Stimulated activated CD8-positive, alpha-beta memory T cell treated with anti-CD3 and anti-CD28 coated beads, Interleukin-15, amount 100 ng/mL, for 1 hour (primary cell): ENCODE measurements around the gene CAD.
A peak's percentile ranks its signal among the peaks of the same experiment; 100 is the strongest.
"Not testable (repeated sequence)": the region's sequence is repeated elsewhere in the genome, so short reads cannot be mapped to it uniquely, and the experiment has no call there.

Source experiments
- DNase-seq: peaks from one replicate; pipeline ENCODE4 v3.0.0-alpha.2; 2020; ENCODE audit warnings: low read depth

The CAD gene

DNA sequence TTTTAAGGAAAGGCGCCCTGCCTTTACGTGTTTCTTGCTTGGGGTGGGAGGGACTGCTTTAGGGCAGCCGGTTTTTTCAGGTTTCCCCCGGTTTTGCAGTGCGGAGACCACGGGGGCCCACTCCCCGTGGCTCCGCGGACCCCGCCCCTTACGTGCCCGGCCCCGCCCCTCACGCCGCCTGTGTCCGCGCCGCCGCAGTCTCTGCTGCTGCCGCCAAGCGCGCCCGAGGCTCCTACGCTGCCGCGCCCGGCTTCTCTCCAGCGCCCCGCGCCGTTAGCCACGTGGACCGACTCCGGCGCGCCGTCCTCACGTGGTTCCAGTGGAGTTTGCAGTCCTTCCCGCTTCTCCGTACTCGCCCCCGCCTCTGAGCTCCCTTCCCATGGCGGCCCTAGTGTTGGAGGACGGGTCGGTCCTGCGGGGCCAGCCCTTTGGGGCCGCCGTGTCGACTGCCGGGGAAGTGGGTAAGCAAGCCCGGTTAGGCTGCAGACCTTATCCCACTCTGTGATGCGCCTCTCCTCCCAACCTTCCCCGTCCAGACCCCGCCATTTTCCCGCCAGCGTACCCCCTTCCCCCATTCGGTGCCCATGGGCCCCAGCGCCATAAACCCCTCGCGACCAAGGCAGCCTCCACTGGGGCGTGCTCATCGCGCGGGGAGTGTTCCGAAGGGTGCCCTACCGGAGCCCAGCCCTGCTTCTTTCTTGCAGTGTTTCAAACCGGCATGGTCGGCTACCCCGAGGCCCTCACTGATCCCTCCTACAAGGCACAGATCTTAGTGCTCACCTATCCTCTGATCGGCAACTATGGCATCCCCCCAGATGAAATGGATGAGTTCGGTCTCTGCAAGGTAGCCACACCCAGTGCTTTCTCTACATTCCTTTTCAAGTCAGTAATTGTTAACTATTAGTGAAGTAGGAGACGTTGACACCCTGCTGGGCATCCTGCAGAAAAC lies at the start of gene CAD:
Gene CAD, plus strand, starts transcription at position 197 of the 949 bp plus-strand sequence. Its CDS starts 183 bp downstream, at position 380.
- DNase-seq = peak; percentile 63

DNA sequence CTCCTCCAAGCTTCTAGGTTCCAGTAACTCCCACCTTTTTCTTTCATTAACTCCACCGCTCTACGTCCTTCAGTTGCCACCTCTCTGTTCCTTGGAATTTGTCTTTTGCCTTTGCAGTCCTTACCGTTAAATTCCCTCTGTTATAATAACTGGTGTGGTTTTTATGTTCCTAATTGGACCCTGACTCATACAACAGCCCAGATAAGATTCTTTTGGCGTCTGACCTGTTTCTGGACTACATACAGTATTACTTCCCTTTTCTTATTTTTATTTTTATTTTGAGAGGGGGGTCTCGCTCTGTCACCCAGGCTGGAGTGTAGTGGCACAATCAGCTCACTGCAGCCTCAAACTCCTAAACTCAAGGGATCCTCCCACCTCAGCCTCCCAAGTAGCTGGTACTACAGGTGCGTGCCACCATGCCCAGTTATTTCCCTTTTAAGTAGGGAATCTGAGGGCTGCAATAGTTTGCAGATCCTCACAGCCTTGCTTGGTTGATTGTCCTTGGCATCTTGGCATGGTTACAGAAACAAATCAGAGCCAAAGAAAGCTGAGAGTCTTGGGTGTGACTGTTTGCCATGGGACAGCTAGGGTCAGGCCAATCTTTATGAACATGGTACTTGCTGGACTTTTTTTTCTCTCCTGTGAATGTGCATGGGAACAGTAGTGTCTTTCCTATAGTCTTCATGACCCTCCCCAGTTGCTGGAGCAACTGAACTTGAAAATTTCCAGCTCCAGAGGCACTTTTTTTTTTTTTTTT lies 46.4 kb upstream of the CAD start:
- no peak for DNase-seq

DNA sequence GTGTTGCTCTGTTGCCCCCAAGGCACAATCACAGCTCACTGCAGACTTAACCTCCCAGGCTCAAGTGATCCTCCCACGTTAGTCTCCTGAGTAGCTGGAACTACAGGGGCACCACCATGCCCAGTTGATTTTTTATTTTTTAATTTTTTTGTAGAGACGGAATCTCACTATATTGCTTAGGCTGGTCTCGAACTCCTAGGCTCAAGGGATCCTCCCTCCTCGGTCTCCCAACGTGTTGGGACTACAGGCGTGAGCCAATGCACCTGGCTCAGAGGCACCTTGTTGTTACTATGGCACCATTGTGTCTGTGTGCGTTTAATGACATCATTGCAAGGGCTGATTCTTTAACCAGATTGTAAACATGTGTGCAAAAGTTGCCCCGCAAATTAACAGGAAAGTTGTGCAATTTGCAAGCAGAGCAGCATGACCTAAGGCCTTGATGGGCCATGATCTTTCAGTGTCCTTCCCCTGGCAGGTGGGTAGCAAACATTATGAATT lies 45.8 kb upstream of the CAD start:
- DNase-seq = no peak

DNA sequence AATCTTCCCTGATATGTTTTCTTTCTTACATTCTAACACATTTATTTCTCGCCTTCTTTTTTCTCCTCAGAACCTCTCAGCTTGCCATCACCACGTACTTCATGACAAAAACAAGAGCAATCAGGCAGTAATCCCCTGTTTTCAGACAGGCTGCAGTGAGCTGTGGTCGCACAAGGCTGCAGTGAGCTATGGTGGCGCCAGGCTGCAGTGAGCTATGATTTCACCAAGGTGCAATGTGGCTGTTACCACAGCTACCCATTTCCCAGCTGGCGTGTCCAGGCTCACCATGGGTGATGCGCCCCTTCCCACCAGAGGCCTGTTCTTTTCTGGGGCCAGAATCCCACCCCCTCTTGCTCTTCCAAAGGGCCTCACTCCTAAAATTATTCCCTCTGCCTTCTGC lies 42.5 kb upstream of the CAD start:
- no peak for DNase-seq

DNA sequence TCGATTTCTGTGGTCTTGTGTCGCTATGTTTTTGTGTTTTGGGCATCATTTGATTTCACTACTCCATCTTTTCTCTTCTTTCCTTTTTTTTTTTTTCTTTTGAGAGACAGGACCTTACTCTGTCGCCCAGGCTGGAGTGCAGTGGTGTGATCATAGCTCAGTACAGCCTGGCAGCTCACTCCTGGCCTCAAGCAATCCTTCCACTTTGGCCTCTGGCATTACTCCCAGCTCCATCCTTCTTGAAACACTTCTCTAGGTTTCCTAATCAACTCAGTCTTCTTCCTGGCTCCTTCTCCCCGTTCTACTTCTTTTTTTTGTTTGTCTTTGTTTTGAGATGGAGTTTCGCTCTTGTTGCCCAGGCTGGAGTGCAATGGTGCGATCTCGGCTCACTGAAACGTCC lies 41.8 kb upstream of the CAD start:
- DNase-seq = no peak

DNA sequence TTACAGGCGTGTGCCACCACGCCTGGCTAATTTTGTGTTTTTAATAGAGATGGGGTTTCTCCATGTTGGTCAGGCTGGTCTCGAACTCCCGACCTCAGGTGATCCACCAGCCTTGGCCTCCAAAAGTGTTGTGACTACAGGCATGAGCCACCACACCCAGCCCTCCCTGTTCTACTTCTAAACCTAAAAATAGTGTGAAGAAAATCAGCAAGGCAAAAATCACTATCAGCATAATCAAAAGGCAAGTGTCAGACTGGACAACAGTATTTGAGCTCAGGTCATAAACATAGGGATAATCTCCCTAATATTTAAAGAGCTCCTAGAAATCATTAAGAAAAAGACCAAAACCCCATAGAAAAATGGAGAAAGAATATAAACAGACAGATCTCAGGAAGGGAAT lies 41.4 kb upstream of the CAD start:
- DNase-seq = not testable (repeated sequence)

DNA sequence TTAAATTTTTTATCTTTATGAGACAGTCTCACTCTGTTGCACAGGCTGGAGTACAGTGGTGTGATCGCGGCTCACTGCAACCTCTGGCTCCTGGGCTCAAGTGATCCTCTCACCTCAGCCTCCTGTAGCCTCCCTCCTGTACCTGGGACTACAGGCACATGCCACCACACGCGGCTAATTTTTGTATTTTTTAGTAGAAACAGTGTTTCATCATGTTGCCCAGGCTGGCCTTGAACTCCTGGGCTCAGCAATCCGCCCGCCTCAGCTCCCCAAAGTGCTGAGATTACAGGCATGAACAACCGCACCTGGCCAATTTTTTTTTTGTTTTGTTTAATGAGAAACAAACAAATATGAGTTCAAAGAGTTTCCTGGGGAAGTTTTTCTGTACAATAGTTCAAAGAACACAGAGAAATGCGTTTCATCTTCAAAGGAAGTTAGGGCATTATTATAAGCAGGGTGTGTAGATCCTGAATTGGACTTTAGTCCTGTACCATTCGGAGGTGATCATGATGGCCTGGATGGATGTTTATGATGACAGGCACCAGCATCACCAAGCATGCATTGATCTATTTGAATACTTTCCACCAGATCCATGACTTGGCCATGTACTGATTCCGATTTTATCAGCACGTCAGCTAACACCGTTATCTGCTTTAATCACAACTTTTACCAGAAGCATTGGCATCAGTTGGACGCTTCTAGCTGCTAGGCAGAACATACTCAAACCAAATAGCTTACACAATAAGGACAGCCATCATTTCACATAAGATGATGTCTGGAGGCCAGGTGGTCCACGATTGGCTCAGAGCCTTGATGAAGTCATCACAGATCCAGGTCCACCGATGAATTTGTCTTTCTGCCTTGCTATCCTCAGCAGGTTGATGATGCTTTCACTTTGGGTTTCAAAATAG lies 39.5 kb upstream of the CAD start:
- DNase-seq = no peak

DNA sequence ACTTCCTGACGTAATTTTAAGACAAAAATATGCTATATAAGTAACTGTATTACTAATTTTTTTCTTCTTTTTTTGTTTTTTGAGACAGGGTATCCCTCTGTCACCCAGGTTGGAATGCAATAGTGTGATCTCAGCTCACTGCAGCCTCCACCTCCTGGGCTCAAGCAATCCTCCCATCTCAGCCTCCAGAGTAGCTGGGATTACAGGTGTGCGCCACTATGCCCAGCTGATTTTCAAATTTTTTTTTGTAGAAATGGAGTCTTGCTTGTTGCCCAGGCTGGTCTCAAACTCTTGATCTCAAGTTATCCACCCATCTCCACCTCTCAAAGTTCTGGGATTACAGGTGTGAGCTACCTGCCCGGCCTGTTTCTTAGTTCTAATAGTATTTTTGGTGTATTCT lies 38.7 kb upstream of the CAD start:
- DNase-seq = no peak

DNA sequence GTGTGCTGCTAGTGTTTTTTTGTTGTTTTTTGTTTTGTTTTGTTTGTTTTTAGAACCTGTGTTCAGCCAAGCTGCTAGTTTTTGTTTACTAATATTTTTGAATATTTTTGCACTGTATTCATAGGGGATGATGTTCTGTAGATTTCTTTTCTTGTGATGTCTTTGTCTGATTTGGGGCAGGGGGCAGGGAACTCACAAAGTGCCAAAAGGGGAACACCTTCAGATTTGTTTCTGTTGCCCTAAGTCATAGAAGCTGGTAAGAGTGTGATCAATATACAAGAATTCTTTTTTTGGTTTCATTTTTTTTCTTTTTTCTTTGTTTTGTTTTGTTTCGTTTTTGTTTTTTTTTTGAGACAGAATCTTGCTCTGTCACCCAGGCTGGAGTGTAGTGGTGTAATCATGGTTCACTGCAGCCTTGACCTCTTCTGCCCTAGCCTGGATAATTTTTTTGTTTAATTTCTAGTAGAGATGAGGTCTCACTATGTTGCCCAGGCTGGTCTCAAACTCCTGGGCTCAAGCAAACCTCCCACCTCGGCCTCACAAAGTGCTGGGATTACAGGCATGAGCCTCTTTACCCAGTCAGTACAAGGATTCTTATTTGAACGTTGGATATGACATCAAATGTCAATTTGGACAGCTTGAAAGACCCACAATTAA lies 37.7 kb upstream of the CAD start:
- no peak for DNase-seq

DNA sequence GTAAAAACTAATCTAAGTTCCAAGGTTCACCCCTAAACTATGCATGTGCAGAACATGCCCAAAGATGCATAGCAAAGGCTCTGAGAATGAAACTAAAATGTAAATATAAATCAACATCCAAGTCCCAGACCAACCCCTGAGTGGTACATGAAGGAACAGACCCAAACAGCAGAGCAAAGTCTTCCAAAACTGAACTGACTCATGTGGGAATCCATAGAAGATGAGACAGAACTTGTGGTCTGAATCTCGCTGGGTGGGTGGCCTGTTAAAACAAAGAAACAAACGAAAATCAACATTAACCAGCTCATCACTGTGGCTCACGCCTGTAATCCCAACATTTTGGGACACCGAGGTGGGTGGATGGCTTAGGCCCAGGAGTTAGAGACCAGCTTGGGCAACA lies 34.8 kb upstream of the CAD start:
- no peak for DNase-seq

DNA sequence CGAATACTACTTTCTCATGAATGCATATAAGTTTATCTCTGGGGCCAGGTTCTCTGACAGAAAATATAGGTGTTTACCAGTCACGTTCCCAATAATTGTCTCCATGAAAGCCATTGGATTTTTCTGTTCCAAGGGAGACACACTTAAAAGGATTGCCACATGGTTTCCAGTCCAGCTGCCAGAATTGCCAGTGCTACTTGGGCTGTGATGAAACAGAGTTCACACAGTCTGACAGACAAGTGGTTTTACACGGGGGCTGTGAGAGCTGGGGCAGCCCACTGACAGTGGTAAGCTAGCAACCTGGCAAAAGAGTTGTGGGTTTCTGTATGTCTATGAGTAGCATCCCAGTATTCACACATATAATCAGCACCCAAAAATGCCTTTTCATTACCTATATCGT lies 33.1 kb upstream of the CAD start:
- DNase-seq = no peak

DNA sequence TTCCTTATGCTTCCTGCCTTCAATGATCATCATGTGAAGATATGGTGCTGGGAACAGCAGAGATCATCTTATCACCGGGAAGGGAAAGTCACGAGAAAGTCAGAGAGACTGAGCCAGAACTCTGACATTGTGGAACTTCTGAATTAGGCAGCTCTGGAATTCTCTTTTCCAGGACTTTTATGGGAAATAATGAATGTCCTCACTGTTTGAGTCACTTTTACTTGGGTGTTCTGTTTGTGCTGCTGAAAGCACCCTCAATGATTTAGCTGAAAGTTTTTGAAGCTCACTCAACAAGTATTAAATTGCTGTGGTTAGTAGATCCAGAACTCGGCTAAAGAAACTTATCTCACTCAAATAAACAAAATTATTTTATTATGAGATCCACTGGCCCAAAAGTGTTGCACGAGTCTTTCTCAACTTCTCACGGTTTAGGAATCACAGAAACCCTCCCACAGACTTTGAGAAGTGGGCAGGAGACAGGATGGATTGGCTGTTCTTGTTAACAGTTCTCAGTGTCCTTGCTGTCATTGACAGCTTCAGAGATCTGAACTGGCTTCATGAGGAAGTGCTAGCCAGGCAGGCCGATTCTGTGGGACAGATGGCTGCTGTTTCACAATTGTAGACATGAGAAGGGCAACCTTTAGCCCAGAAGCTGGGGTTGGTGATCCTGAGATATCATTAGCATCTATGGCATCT lies 31.7 kb upstream of the CAD start:
- DNase-seq = no peak

DNA sequence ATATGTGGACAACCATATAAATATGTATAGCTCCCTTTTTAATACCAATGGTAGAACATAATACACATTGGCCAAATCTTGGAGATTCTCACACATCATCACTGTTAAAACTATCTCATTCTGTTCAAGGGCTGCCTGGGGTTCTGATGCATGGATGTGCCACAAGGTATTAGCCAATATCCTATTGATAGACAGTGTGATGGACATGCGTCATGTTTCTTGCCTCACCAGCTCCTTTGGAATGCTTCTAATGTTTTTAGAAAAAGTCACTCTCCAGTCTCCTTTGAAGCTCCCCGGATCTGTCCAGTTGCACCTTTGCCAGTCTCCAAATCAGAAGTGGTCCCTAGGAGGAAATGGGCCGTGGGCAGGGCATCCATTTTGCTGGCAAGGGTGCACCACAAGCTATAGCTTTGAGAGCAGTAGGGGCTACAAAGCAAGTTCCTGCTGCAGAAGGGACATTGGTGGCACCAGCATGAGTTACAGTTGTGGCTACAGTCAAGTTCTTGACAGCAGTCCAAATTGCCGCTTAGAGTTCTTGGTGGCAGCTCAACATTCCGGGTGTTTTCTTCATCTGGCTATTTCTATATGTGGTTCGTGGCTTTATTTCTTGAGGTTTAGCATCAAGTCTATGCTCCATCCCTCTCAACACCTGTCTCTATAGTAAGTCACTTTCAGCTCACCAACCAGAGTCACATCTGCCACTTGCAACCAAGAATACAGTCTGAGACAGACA lies 30.4 kb upstream of the CAD start:
- no peak for DNase-seq

DNA sequence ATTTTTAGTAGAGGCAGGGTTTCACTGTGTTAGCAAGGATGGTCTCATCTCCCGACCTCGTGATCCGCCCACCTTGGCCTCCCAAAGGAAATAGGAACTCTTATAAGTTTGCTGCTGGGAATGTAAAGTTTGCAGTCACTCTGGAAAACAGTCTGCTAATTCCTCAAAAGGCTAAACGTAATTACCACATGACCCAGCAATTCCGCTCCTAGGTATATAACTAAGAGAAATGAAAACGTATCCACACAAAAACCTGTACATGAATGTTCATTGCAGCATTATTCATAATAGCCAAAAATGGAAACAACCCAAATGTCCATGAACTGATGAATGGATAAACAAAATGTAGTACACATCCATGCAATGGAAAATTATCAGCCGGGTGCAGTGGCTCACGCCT lies 27.2 kb upstream of the CAD start:
- no peak for DNase-seq

DNA sequence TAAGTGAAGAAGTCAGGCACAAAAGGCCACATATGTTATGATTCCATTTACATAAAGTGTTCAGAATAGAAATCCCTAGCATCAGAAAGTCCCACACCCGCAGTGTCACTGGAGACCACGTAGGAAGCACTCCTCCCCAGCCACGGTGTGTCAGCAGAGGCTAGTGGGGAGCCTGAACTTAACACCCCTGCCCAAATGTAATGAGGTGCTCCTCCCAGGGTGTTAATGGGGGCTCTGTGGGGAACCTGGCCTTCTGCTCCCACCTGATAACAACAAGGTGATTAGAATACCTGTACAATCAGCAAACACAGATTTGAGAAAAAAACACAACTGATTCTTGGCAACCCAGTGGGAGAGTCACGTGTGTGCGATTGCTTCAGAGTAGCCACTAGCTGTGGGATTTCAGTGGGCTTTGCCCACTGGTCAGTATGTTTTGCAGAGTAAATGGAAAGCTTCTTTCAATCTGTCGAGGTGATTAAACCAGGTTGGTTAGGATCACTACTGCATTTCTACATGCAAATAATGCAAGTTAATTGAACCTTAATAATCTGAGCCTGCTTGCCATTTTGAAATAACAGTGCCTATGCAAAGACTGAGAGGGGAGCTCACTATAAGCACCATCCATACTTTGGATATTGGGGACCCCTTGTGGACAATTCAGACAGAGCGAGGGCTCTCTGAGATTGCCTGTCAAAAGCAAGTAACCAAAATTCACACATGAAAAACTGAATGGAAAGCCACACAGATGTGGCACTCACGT lies 25.9 kb upstream of the CAD start:
- no peak for DNase-seq

DNA sequence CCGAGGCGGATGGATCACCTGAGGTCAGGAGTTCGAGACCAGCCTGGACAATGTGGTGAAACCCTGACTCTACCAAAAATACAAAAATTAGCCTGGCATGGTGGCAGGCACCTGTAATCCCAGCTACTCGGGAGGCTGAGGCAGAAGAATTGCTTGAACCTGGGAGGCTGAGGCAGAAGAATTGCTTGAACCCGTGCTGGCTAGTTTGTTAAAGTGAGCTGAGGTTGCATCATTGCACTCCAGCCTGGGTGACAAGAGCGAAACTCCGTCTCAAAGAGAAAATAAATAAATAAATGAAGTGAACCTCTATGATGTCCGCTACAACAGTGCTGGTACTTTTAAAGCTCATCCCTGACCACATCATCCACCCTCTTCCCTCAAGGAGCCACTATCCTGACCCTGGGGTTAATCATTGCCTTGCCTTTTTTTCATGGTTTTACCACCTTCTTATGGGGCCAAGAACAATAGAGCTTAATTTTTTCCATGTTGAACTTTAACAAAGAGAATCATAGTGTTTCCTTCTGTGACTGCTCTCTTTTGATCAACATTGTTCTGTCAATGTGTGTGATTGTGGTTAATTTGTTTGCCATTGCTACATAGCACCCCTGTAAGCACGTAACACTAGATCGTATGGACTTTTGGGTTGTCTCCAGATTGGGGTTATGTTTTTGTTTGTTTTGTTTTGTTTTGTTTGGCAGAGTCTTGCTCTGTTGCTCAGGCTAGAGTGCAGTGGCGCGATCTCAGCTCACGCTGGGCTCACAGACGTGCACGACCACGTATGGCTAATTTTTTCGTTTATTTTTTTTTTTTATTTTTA lies 22.4 kb upstream of the CAD start:
- no peak for DNase-seq

DNA sequence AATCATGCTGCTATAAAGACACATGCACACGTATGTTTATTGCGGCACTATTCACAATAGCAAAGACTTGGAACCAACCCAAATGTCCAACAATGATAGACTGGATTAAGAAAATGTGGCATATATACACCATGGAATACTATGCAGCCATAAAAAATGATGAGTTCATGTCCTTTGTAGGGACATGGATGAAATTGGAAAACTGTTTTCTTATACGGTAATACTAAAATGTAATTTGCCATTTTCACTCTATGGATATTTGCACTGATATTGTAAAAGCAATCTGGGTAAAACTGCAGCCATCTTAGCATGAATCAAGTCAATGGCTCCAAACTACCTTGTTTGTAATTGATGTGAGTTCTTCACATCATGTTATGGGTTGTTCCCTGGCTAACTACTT lies 21.4 kb upstream of the CAD start:
- not testable (repeated sequence) for DNase-seq

DNA sequence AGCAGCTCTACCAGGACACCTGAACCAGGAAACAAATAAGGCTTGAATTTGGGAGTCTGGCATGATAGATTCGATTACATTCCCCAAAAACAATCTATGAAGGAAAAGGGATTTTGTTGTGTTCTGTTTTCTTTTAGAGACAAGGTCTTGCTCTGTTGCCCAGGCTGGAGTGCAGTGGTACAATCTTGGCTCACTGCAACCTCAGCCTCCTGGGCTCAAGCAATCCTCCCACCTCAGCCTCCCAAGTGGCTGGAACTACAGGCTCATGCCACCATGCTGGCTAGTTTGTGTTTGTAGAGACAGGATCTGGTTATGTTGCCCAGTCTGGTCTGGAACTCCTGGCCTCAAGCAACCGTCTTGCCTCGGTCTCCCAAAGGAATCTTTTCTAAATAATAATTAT lies 19.1 kb upstream of the CAD start:
- DNase-seq = not testable (repeated sequence)

DNA sequence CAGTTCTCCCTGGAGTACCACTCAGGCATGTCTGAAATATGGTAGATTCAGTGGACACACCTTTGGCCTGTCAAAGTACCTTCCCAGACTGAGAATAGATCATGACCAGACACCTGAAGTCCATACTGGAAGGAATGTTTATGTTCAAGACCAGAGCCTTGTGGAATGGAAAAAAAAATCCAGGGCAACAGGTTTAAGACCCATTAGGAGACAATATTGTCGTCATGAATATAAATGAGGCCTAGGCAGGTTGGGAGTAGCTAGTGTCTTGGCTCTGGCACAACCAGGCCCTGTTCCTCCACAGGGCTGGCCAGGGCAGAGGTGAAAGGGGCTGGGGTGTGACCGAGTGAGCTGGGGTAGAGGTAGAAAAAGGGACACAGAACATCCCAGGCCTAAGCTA lies 18.5 kb upstream of the CAD start:
- no peak for DNase-seq
